DND-41 (cell line): ENCODE measurements around the gene SH3TC2.
A peak's percentile ranks its signal among the peaks of the same experiment; 100 is the strongest.

Experiments
- ATAC-seq: fragments of 200-7000 bp; cut with Tn5 transposase; 3 replicates; pipeline ENCODE4 v1.9.1; 2021; ENCODE audit warnings: low read depth; ENCODE audit not compliant: insufficient read depth
- DNase-seq: peaks from one replicate; pipeline ENCODE4 v3.0.0-alpha.2; 2020
- H2AFZ ChIP-seq: 2 replicates; pipeline ENCODE4 v1.6.0; 2012; ENCODE audit warnings: low read depth, low read length
- H3K27ac ChIP-seq: 2 replicates; pipeline ENCODE4 v1.5.1; 2012; ENCODE audit warnings: low read length, inconsistent platforms
- H3K27me3 ChIP-seq: fragments of 200-600 bp; sonication (generic); 2 replicates; pipeline ENCODE4 v1.6.0; 2012; ENCODE audit warnings: low read length, mild to moderate bottlenecking, inconsistent platforms; ENCODE audit not compliant: insufficient read depth, poor library complexity
- H3K36me3 ChIP-seq: 2 replicates; pipeline ENCODE4 v1.5.1; 2012; ENCODE audit warnings: low read length, inconsistent platforms; ENCODE audit not compliant: insufficient read depth
- H3K4me1 ChIP-seq: 2 replicates; pipeline ENCODE4 v1.5.1; 2012; ENCODE audit warnings: mild to moderate bottlenecking, low read length; ENCODE audit not compliant: insufficient read depth
- H3K4me2 ChIP-seq: 2 replicates; pipeline ENCODE4 v1.6.0; 2012; ENCODE audit warnings: mild to moderate bottlenecking, moderate library complexity, low read length, inconsistent platforms; ENCODE audit not compliant: insufficient read depth
- H3K4me3 ChIP-seq, 2 experiments: fragments of 200-600 bp in 1 of 2; shearing (Covaris generic) in 1 of 2; 2 replicates each; pipeline ENCODE4 v1.5.1; 2012 to 2016; ENCODE audit warnings: inconsistent platforms in 2 of 2, low read length in 2 of 2, mild to moderate bottlenecking in 2 of 2, low read depth in 1 of 2, moderate library complexity in 1 of 2
- H3K79me2 ChIP-seq: 2 replicates; pipeline ENCODE4 v1.6.0; 2012; ENCODE audit warnings: low read length, inconsistent platforms; ENCODE audit not compliant: insufficient read depth
- H3K9ac ChIP-seq: 2 replicates; pipeline ENCODE4 v1.6.0; 2012; ENCODE audit warnings: low read depth, mild to moderate bottlenecking, inconsistent platforms, low read length, moderate library complexity
- H3K9me3 ChIP-seq: 2 replicates; pipeline ENCODE4 v1.5.1; 2012; ENCODE audit warnings: low read length, moderate library complexity, mild to moderate bottlenecking, inconsistent platforms; ENCODE audit not compliant: insufficient read depth, severe bottlenecking
- H4K20me1 ChIP-seq: 2 replicates; pipeline ENCODE4 v1.6.0; 2012; ENCODE audit warnings: low read length; ENCODE audit not compliant: insufficient read depth
- EZH2 ChIP-seq: IDR thresholded peaks from 3 replicates; pipeline ENCODE4 v1.6.1; 2012; ENCODE audit warnings: borderline replicate concordance, low read depth, mild to moderate bottlenecking, moderate library complexity, low read length, inconsistent platforms; ENCODE audit not compliant: severe bottlenecking
- TF ChIP-seq, protein P1 (sequence below): IDR thresholded peaks from 2 replicates; pipeline ENCODE4 v1.5.1; 2012; ENCODE audit warnings: borderline replicate concordance, low read length, moderate library complexity, mild to moderate bottlenecking; ENCODE audit not compliant: poor library complexity, severe bottlenecking; ENCODE audit errors: extremely low read depth

SH3TC2 gene

GRCh38 chr5:149040421-149040820, 22.4 kb downstream of the SH3TC2 start:
- ATAC-seq (no peak), DNase-seq (no peak)
- Histone ChIP-seq H3K36me3 (no peaks in the 10 kb centered on the region), H4K20me1 (no peaks in the 10 kb centered on the region), H3K27ac (no peak overlapping the region), H3K79me2 (no peaks in the 10 kb centered on the region), H2AFZ (no peak overlapping the region), H3K9ac (no peak overlapping the region), H3K4me1 (no peaks in the 10 kb centered on the region), H3K9me3 (no peaks in the 10 kb centered on the region), H3K4me2 (no peak overlapping the region), H3K27me3 (peaks cover 12% of the 10 kb centered on the region), H3K4me3 (no peak overlapping the region)
- no peak for TF ChIP-seq EZH2

GRCh38 chr5:149039506-149039905, 23.4 kb downstream of the SH3TC2 start:
- no peak for DNase-seq
- ATAC-seq: no peak
- Histone ChIP-seq H3K27ac (no peak overlapping the region), H3K4me3 (no peak overlapping the region), H3K36me3 (no peaks in the 10 kb centered on the region), H3K9me3 (no peaks in the 10 kb centered on the region), H3K27me3 (peaks cover 12% of the 10 kb centered on the region), H2AFZ (no peak overlapping the region), H3K79me2 (no peaks in the 10 kb centered on the region), H3K9ac (no peak overlapping the region), H3K4me1 (no peaks in the 10 kb centered on the region), H4K20me1 (no peaks in the 10 kb centered on the region), H3K4me2 (no peak overlapping the region)
- TF ChIP-seq EZH2: no peak

GRCh38 chr5:149038336-149039080, 24.4 kb downstream of the SH3TC2 start:
- H4K20me1 ChIP-seq: no peaks in the 10 kb centered on the region
- no peak for ATAC-seq
- H3K36me3 ChIP-seq: no peaks in the 10 kb centered on the region
- no peak overlapping the region for H3K4me3 ChIP-seq
- no peaks in the 10 kb centered on the region for H3K4me1 ChIP-seq
- no peak overlapping the region for H3K4me2 ChIP-seq
- no peak overlapping the region for H3K9ac ChIP-seq
- no peak for TF ChIP-seq EZH2
- TF ChIP-seq, protein P1, sequence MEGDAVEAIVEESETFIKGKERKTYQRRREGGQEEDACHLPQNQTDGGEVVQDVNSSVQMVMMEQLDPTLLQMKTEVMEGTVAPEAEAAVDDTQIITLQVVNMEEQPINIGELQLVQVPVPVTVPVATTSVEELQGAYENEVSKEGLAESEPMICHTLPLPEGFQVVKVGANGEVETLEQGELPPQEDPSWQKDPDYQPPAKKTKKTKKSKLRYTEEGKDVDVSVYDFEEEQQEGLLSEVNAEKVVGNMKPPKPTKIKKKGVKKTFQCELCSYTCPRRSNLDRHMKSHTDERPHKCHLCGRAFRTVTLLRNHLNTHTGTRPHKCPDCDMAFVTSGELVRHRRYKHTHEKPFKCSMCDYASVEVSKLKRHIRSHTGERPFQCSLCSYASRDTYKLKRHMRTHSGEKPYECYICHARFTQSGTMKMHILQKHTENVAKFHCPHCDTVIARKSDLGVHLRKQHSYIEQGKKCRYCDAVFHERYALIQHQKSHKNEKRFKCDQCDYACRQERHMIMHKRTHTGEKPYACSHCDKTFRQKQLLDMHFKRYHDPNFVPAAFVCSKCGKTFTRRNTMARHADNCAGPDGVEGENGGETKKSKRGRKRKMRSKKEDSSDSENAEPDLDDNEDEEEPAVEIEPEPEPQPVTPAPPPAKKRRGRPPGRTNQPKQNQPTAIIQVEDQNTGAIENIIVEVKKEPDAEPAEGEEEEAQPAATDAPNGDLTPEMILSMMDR: no peak
- H3K27ac ChIP-seq: no peak overlapping the region
- H2AFZ ChIP-seq: no peak overlapping the region
- H3K27me3 ChIP-seq: peaks cover 12% of the 10 kb centered on the region
- DNase-seq: no peak
- H3K9me3 ChIP-seq: no peaks in the 10 kb centered on the region
- no peaks in the 10 kb centered on the region for H3K79me2 ChIP-seq

- ATAC-seq (peak; percentile 86), DNase-seq (peak; percentile 26)
- TF ChIP-seq, protein P1: no peak
- TF ChIP-seq EZH2: no peak
- H3K4me1 ChIP-seq: no peaks in the 10 kb centered on the region
- no peak overlapping the region for H3K4me2 ChIP-seq
- no peak overlapping the region for H3K4me3 ChIP-seq
- peaks cover 12% of the 10 kb centered on the region for H3K27me3 ChIP-seq
- H3K36me3 ChIP-seq: no peaks in the 10 kb centered on the region
- H3K9me3 ChIP-seq: no peaks in the 10 kb centered on the region
- no peak overlapping the region for H3K27ac ChIP-seq
- H2AFZ ChIP-seq: no peak overlapping the region
- no peaks in the 10 kb centered on the region for H3K79me2 ChIP-seq
- H4K20me1 ChIP-seq: no peaks in the 10 kb centered on the region
- no peak overlapping the region for H3K9ac ChIP-seq
These were observed 25.0 kb downstream of the SH3TC2 start for GRCh38 chr5:149037817-149038216.
